COR-L47 (cell line): ENCODE results near the gene GGTA1.
"Not testable (repeated sequence)": the region's sequence is repeated elsewhere in the genome, so short reads cannot be mapped to it uniquely, and the experiment has no call there.

ENCODE experiments used
- DNase-seq: peaks from one replicate; lab custom pipeline; 2025; lab: John Stamatoyannopoulos, UW

Gene GGTA1

GRCh38 chr9:121499427-121500164, at the start of gene GGTA1:
Gene GGTA1, minus strand, starts transcription at chr9:121499844. Its CDS starts 31,922 bp downstream, at chr9:121467922.
- peak; percentile 75 for DNase-seq

DNA sequence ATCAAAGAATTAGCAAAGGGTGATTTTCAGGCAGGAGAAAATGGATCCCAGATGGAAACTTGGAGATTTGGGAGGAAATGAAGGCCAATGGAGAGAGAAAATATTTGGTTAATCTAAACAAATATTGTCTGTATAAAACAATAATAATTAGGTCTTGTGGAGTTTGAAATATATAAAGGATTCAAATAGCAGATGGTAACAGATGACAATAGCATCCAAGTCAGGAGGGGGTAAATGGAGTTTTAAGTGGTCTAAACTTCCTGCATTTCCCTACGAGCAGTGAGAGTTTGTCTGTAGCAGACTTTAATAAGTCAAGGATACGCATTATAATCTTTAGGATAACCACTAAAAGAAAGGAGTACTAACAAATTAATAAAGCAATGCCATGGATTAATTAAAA, 49.0 kb upstream of the GGTA1 start:
- no peak for DNase-seq

DNA sequence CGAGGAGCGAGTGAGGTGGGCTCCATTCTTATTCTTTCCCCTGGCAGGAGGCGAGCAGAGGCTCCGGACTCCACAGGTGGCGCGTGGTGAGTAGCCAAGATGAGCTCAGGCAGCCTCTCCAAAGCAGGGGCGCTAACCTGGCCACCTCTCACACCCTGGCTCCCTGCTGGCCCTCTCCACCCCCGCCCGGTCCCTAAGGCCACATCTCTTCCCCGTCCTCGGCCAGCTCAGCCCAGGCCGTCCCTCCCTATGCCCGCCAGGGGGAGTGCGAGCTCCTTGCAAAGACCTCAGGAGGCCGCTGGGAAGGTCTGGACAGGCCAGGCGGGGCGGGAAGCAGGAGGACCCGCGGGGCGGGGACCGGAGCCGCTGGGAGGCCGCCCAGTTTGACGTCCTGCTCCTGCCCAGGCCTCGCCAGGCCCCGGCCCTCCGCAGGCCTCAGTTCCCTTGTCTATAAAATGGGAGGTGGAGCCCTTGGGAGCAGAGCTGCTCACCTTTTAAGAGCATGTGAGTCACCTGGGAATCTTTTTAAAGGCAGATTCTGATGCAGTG, 46.3 kb upstream of the GGTA1 start:
- DNase-seq, result peak; percentile 90

- DNase-seq, result no peak
These were observed 45.7 kb upstream of the GGTA1 start for GRCh38 chr9:121545150-121545874.

DNA sequence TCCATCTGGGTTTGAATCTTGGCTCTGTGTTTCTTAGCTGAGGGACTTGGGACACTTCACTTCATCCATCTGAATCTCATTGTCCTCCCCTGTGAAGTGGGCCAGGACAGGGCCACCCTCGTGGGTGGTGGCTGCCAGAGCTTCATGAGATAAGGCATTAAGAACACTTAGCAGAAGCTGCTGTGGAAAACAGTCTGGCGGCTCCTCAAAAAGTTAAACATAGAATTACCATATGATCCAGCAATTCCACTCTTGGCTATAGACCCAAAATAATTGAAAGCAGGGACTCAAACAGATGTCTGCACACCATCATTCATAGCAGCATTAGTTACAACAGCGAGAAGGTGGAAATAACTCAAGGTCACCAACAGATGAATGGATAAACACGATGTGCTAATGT, 42.4 kb upstream of the GGTA1 start:
- no peak for DNase-seq

DNA sequence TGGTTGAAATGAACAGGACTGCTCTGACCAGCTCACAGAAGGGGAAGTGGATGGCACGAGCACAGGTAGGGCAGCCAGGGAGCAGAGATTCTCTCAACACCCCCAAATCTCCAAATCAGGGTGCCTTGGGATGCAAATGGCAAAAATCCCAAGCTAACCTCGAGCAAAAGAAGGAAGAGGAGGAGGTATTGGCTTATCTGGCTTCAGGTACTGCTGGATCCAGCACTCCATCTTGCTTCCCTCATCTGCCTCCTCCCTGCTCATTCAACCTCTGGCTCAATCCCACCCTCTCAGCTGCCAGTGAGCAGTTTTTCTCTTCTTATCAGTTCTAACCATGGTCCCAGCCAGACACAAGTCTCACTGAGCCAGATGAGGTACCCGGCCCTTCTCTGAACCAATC, 41.6 kb upstream of the GGTA1 start:
- DNase-seq, result no peak

- no peak for DNase-seq
These were observed 38.6 kb upstream of the GGTA1 start for GRCh38 chr9:121538221-121538620.

- DNase-seq, result no peak
These were observed 37.6 kb upstream of the GGTA1 start for GRCh38 chr9:121537283-121537682.

DNA sequence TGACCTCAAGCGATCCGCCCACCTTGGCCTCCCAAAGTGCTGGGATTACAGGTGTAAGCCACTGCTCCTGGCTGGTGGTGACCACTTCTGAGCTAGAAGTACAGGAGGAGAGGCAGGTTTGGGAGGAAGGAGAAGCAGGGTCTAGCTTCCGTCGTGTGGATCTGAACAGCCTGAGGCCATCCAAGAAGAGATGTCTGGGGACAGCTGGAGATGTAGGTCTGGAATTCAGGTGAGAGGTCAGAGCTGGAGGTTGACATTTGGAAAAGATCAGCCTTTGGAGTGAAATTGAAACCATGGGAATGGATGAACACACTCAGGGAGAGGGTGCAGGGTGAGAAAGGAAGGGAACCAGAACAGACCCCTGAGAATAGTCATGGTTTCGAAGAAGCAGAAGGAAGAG, 33.2 kb upstream of the GGTA1 start:
- no peak for DNase-seq

DNA sequence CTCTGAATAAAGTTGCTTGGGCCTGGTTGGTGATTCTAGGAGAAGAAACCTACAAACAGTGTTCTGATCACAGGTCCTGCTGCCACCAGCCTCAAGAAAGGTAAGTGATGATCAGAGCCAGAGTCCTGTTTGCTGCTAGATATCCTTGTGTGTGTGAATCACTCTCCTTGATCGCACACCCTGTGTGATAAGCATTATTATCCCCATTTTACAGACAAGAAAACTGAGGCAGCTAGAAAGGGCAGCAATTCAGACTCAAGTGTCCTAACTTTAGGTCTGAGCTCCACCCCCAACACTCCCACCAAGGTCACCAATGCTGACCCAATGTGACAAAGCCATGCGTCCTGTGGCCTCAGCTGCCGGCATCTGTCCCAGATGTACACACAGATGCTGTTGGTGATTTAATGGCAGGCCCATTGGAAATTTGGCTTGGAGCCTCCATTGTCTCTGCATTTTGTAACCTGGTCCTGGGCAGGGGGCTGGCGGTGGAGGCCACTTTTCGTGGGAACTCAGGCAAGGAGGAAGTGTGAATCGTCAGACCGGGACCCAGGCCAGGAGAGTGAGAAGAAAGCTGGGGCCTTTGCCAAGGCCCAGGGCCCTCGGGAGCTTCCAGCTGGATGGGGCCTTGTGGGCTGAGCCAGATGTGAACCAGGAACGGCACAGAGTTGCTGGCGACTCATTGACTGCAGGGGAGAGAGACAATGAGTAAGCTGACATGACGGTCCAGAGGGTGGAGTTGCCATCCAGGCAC, 29.8 kb upstream of the GGTA1 start:
- no peak for DNase-seq

- DNase-seq, result no peak
These were observed 29.0 kb upstream of the GGTA1 start for GRCh38 chr9:121528642-121529041.

DNA sequence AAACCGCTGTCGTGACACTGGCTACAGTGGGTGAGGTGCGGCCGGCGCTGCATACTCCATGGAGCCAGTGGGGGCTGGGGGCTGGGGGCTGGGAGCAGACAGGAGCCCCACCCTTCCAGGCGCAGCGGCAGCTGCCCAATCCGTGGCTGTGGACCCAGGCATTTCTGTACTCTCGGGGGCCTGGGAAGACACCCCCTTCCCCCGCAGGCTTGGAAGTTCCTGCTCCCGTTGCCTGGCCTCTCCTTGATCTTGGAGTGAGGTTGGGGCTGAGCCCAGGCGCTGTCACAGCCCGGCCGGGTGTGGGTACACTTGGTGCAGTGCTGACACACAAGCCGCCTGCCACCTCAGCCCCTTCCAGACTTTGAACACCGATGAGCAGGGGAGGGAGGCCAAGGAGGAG, 27.7 kb upstream of the GGTA1 start:
- no peak for DNase-seq

- not testable (repeated sequence) for DNase-seq
These were observed 20.0 kb upstream of the GGTA1 start for GRCh38 chr9:121519688-121520087.

DNA sequence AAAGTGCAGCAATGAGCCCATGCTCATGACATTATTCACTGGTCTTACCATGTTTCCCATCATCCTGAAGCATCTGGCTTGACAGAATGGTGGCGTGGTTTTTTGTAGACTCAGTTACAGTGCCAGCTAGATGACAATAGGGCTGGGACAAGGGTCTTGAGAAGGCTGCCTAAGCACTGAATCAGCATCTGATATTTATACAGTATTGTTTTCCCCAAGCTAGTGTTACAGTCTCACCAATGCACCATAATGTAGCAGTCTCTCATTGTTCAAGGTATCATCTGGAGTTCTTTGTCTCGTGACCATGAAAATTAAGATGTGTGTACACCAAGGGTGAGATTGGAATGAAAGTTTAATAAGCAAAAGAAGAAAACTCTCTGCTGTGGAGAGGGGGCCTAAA, 19.0 kb upstream of the GGTA1 start:
- DNase-seq, result no peak

GRCh38 chr9:121513166-121513565, 13.5 kb upstream of the GGTA1 start:
- not testable (repeated sequence) for DNase-seq

GRCh38 chr9:121510766-121511550, 11.3 kb upstream of the GGTA1 start:
- DNase-seq, result no peak

DNA sequence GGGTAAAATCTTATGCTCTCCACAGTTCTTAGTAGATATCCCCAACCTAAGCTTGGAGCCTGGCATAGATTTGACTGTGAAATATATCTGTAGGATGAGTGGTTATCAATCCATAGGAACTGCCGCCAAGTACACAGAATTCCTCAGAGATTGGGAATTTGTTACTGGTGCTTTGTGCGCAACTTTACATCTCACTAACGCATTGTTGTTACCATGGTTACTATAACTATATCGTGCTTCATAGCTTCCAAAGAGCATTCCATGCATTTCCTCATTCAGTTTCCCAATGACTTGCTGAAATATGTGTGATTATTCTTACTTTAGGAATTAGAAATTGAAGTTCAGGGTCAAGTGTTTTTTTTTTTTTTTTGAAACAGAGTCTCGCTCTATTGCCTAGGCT, 9.5 kb upstream of the GGTA1 start:
- DNase-seq, result no peak

DNA sequence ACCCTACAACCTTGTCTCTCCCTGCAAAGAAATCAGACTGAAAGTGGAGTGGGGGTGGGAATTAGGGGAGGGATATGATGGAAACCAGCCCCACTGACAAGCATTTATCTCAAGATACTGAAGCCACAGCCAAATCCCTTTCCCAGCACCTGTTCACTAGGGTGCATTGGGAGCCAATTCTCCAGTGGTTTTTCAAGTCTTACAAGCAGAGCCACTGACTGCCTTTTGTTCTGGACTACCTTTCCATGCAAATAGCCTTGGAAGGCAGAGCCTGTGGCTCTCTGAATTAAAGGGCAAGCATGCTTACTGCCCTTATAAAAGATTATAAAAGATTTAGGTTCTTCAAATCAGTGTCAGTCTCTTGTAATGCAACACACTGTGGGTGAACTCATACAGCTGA, 8.8 kb upstream of the GGTA1 start:
- DNase-seq, result no peak

DNA sequence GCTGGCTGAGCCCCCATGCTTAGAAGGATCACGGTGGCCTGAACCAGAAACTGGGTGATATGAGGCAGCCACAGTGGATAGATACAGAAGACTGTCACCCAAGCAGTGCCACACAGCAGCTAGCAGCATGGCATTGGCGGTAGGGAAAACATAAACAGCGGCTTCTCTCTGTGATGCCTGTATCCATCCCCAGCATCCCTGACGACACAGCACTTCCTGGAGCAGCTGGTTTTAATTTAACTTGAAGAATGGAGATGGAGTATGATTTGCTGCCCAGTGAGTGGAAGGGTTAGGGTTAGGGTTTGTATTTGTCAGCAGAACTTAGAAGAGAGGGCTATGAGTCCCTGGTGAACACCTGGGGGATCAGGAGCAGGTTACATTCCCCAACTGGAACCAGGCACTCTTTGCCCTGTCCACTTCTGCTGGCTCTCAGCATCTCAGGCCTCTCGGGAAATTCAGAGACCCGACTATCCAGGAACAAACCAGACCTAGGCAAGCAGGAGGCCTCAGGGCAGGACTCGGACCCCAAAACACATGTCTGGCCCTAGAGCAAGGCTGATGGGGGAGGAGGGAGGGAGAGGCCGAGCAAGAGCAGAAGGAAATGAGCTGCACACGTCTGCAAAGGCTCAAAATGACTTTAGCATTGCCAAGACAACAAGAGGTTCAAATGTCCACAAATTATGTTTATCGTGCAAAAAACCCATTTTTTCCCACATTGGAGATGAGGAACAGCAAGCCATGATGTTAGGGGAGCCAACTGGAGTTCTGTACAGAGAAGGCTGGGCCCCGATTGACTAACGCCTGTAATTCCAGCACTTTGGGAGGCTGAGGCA, 6.5 kb upstream of the GGTA1 start:
- no peak for DNase-seq

DNA sequence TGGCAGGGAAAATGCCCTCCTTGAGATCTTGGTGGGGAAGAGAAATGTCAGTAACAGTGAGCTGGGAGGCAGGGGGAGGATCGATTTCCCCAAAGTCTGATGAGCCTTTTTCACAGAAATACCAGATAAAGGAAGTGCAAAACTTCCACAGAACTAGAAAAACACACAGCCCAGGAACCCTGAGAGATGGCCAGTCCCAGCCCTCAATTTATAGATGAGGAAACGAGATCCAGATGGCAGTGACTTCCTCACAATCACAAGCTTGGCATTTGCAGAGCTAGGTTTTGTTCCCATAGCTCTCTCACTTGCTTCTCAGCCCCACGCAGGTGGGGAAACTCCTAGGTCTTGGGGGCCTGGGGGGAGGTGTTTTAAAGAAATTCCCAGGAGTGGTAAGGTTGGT, 3.8 kb upstream of the GGTA1 start:
- DNase-seq, result no peak

- no peak for DNase-seq
These were observed 478 bp upstream of the GGTA1 start for GRCh38 chr9:121500165-121500478.
